D721Med (cell line): Measurements from ENCODE around the gene HDLBP.

Experiments used
- DNase-seq: peaks from one replicate; pipeline ENCODE4 v3.0.0; 2011; ENCODE audit warnings: low spot score; ENCODE audit not compliant: insufficient read length
- FAIRE-seq: peaks from 2 replicates; lab custom pipeline; 2011; peaks lifted over from hg19 to GRCh38; lab: Jason Lieb, UNC
- TF ChIP-seq, protein P1 (sequence below): IDR thresholded peaks from 2 replicates; pipeline ENCODE4 v1.5.1; 2012; ENCODE audit warnings: mild to moderate bottlenecking, control low read depth; ENCODE audit not compliant: insufficient read depth; ENCODE audit errors: missing control alignments

HDLBP gene

DNA sequence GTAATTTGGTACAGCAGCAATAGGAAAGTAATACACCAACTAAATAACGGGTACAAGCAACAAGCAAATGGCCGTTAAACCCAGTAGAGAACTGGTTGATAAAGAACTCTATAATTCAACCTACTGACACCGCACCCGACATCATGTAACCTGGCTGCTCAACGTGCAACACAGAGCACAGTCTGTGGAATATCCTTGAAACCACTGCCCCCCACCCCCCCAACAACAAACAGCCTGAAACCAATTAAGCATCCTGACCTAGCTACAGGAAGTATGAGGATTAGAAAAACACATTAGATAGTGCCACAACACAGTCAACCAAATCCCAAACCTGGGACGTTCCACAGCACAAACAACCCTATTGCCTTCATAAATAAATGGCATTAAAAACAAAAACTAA is 23.5 kb downstream of the HDLBP start:
- DNase-seq (no peak), FAIRE-seq (no peak)
- TF ChIP-seq, protein P1, sequence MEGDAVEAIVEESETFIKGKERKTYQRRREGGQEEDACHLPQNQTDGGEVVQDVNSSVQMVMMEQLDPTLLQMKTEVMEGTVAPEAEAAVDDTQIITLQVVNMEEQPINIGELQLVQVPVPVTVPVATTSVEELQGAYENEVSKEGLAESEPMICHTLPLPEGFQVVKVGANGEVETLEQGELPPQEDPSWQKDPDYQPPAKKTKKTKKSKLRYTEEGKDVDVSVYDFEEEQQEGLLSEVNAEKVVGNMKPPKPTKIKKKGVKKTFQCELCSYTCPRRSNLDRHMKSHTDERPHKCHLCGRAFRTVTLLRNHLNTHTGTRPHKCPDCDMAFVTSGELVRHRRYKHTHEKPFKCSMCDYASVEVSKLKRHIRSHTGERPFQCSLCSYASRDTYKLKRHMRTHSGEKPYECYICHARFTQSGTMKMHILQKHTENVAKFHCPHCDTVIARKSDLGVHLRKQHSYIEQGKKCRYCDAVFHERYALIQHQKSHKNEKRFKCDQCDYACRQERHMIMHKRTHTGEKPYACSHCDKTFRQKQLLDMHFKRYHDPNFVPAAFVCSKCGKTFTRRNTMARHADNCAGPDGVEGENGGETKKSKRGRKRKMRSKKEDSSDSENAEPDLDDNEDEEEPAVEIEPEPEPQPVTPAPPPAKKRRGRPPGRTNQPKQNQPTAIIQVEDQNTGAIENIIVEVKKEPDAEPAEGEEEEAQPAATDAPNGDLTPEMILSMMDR, result no peak

GRCh38 chr2:241291153-241291552 is 24.3 kb downstream of the HDLBP start:
- DNase-seq (no peak), FAIRE-seq (no peak)
- TF ChIP-seq, protein P1, result no peak

DNA sequence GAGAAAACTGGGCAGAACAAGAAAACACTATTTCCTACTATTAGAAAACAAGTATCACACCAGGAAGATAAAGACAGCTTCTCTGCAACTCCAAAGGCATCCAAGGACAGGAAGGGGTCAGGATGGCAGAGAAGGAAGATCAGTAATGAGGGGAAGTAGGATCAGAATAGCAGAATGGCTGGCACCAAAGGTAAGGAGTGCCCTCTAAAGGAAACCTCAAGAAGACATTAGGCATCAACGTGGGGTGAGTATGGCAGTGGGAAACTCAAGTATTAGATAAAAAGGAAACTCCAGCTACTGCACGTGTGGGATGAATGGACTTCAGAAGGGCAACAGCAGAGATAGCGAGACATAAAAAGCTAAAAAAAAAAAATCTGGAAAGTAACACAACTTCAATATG is 25.9 kb downstream of the HDLBP start:
- TF ChIP-seq, protein P1, result no peak
- no peak for FAIRE-seq
- DNase-seq, result no peak

- FAIRE-seq, result no peak
- no peak for DNase-seq
- TF ChIP-seq, protein P1, result no peak
Measured at GRCh38 chr2:241289053-241289452, 26.4 kb downstream of the HDLBP start.

DNA sequence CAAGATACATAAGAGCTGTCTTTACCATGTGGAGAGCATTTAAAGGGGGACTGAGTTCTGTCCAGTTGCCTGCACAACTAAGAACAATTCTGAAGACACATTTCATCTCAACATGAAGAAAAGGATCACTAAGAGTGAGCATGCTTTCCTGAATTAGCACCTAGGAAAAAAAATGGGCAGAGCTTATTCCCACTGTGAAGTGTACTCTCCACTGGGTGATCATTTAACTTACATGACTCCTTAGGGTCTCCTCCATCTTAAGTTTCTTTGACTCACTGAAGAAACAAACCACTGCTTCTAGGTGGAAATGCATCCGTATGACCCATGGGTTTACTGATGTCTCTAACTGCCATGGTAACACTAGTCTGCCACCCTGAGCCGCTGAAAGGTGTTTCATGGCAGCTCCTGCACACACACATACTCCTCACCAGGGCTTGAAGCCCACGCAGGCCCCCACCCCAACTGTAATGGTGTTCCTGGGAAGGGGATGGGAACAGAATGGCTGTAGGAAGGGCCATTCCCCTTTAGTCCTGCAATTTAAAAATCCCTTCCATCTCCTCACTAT is 27.1 kb downstream of the HDLBP start:
- DNase-seq (no peak), FAIRE-seq (no peak)
- TF ChIP-seq, protein P1, result no peak

DNA sequence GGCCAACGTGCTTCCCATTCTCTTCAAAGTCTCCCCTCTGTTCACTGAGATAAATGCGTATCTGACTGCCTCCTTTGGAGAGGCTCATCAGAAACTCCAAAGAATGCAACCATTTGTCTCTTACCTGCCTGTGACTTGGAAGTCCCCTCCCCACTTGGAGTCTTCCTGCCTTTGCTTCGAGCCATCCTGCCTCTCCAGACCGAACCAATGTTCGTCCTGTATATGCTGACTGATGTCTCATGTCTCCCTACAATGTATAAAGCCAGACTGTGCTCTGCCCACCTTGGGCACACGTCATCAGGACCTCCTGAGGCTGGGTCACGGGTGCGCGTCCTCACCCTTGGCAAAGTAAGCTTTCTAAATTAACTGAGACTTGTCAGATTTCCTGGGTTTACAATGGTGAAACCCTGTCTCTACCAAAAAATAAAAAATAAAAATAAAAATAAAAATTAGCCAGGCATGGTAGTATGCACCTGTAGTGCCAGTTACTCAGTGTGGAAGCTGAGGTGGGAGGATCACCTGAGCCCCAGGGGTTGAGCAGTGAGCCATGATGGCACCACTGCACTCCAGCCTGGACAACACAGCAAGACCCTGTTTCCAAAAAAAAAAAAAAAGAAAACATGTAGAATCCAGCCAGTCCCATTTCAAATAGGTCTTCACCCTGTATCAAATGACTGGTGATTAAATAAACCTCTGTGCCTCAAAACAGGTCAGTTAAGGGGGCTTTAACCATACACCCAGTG is 29.0 kb downstream of the HDLBP start:
- DNase-seq, result no peak
- TF ChIP-seq, protein P1, result no peak
- no peak for FAIRE-seq

- TF ChIP-seq, protein P1, result no peak
- no peak for FAIRE-seq
Measured at GRCh38 chr2:241285596-241285995, 29.9 kb downstream of the HDLBP start.

More at GRCh38 chr2:241285596-241285995, 29.9 kb downstream of the HDLBP start:
- no peak for DNase-seq
